HG02840 (cell line): ENCODE data around the gene PRKAG2.

Source experiments
- ATAC-seq: cut with Tn5 transposase; IDR thresholded peaks from one replicate; pipeline ENCODE4 v1.9.1; 2021; ENCODE audit warnings: mild to moderate bottlenecking, moderate library complexity, moderate number of reproducible peaks; ENCODE audit not compliant: unreplicated experiment, low FRiP score

Gene PRKAG2

DNA sequence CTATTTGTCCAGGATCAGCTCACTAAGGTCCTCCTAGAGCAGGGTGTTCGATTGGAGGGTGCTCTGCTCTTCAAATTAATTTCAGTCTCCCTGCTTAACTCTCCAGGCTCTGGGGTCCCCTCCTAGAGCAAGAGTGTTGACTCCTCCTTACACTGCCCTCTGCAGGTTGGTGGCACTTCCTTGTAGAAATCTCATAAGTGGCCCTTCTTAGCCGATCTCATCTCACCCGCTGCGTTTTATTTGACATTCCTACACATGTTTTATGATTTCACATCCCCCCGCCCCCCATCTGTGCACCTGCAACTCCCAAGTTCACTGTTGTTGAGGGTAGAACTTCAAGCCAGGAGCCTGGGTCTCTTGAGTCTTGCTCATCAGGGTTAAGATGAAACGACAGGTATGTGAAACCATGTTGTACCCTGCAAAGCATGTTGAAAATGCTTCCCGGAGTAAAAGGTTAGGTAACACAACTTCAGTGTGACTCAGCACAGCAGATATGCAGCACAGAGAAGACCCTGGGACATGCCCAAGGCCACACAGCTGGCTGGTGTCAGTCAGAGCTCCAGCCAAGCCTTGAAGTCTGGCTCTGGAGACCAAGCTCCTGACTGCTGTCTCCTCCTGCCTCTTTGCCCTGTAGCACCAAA lies 171.2 kb downstream of the PRKAG2 start:
- no peak for ATAC-seq

DNA sequence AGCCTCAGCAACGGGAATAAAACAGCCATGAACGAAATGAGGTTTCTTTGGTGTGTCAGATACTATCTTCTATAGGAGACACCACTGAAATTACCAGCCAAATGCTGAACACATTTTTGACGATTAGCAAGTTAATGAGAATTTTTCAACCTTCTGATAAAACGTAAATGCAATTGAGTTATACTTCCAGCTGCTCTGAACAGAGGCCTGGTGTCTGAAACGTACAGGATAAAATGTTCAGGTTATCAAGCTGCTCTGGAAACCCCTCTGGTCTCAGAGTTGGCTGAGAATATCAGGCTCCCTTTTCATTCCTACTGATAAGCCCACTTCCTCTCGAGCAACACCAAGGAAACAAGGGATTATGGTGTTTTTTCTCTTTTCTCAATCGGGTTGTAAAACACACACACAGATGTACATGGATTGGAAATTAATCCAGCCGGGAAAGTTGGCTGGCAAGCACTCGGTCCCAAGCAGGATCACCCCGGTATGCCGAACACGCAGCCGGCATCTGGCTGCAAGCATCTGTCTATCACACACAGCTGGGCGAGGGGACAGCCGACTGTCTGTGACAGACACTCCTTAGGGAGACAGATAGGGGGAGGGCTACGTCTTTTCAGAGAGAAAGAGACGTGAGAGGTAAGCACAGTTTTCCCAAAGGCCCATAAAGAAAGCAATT lies 171.8 kb downstream of the PRKAG2 start:
- no peak for ATAC-seq

DNA sequence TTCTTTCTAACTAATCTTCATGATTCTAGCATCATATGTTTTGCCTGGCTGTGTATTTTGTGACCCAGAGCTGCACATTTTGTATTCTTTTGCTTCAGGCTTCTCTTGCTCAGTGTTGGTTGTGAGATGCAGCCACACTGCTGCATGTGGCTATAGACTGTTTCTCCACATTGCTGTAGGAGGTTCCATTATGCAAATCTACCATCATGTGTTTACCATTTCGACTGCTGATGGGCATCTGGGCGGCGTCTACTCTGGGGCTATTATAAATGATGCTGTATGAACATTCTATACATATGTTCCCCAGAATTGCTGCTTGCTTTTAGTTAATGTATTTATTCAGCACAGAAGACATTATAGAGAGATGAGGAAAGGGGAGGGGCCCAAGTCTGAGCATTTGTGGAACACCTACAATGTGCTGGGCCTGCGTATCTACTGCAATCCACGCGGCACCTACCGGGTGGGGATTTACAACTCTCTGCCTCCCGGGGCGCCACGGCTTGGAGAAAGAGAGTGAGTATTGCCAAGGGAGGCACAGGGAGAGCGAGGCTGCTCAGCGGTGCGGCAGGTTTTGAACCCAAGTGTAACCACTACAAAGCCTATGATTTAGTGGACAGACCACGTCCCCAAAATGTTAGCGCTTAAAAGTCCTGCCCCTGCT lies 172.5 kb downstream of the PRKAG2 start:
- ATAC-seq: no peak

DNA sequence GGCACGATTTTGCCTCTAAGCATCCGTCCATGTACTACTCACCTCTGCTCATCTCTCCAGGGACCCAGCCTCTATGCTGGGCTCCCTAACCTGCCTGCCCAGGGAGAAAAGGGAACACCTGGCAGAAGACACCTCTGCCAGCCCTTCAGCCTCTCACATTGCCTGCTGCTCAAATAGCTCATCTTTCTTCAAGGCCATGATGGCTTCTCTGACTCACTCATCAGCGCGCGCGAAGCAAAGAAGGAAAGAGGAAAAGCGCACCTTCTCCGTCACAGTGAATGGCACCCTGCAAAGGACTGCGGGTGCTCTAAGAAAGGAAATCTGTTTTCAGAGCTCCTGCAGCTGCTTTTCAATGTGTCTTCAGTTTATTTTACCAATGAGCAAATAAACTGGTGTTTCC lies 174.0 kb downstream of the PRKAG2 start:
- ATAC-seq: no peak

DNA sequence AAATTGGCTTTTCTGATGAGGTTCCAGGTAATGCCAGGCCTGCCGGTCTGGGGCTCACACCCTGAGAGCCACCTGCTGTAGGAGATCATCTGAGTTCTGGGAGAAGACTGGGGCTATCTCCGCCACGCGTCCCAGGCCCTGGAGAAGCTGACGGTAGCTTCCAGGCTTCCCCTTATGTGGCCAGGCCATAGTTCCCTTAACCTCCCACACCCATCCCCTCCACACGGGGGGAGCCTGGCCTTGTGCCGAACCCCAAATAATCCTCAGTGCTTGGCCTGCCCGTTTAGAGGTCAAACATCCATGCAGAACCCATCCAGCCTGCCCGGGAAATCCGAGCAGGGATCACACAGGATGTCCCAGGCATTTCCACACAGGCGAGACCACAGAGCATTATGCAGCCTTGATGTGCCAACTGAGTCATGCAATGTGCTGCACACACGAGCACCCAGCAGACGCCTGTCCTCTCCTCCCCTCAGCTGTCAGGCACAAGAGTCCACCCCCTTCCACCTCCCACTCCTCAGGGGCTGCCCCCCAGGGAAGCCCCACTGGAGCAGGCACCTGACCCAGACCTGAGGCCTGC lies 176.2 kb downstream of the PRKAG2 start:
- ATAC-seq: no peak

DNA sequence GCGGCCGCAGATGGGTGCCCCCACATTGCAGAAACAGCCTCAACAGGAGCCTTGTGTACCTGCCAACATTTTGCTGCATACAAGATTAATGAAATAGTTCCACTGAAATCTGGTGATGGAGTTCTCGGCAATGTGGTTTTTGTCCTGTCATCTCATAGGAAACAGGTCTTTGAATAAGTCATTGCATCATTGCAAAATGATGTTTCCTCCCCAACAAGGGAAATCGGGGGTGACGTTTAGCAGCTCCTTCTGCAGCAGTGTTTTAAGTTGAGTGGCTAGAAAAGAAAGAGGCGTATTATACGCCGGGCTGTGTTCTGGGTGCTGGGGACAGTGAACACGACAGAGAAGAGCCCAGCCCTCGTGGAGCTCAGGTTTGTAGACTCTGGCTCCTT lies 177.0 kb downstream of the PRKAG2 start:
- no peak for ATAC-seq

DNA sequence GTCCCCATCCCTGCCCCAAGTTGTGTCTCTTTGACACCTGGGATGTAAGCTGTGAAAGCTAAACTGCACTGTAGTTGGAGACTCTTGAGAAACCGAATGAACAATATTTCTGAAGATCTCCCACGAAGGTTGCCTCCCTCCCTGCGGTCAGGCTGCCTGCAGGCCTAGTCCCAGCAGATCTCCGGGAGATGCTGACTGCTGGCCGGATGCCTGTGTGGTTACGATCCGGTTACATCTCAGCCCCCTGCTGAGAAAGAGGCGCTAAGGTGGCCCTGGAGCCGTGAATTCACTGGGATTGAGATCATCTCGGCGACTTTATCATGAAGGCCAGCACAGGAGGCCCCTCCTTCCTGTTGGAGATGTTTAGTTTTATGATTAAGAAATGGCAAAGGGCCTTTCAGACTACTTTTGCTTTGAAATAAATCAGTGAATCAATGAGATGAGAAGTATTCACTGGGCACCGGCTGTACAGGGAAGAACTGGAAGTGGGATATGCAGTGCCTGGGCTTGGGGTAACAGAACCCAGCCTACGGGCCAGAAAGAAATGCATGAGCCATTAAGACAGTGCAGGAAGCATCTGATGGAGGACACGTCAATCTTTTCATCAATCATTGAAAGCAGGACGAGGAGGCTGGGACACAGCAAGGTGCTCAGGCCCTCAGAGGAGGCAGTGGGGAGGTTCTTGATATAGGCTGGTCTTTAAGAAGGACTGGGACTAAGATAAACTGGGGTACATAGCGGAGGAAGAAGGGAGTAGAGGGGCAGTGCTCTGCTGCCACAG lies 177.6 kb downstream of the PRKAG2 start:
- no peak for ATAC-seq

DNA sequence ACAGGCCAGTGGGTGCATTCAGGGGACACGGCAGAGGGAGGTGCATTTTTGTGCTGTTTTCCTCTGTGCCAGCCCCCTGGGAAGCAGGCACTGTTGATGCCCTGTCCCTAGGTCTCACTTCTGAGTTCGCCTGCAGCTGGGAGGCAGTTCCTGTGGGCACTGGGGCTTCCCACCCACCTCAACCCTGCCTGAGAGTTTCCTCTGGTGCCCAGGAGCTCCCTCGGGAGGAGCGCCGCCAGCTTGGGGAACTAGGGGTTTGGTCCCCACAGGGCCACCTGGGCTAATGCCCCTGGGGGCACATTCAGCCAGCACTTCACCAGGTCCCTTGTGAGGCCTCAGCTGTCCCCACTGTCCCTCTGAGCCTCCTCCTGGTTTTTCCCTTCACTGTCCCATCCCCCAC lies 179.0 kb downstream of the PRKAG2 start:
- ATAC-seq: no peak

DNA sequence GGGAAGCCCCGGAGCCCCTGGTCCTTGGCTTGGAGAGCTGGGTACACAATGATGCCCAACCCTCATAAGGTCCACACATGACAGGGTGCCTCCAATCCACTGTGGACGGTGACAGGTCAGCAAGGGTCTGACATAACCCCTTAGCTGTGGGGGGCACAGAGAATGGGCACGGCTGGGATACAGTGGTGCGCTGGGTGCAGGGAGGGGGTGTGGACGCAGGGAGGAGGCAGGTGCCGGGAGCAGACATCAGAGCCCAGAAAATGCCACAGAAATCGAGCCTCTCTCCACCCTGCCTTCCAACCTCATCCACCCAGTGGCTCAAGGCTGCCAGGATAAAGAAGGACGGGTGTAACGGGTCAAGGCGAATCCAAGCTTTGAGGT lies 179.4 kb downstream of the PRKAG2 start:
- no peak for ATAC-seq

DNA sequence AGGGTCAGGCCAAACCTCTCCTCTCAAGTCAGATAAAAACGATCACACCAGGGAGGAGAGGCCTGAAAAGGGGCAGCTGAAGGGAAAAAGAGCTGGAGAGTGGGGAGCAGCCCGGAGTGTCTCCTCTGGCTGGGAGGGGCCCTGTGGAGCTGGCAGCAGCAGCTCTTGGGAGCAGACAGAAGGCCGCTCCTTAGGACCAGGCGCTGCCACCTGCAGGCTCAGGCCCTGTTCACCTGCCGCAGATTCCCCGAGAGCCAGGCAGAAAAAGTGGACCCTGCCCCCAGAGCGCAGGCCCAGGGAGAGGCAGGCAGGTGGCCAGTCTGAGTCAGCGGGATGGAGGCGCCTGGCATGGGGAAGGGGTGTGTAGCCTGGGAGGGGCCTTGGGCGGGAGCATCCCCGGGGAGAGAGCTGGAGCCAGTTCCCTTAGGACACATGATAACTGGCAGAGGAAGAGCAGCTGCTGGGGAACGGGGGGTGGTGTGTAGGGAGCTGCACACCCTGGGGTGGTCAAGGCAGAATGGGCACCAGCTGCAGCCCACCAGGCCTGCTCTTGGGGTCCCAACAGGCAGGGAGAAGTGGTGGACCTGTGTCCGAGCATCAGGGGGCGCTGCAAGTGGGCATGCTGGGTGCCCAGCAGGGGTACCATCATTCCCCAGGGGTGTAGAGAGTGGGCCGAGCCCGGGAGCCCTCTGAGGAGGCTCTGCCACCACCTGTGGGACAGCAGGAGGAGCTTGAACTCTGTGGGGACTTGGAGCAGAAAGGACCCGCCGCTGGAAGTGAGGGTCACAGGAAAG lies 180.0 kb downstream of the PRKAG2 start:
- no peak for ATAC-seq

DNA sequence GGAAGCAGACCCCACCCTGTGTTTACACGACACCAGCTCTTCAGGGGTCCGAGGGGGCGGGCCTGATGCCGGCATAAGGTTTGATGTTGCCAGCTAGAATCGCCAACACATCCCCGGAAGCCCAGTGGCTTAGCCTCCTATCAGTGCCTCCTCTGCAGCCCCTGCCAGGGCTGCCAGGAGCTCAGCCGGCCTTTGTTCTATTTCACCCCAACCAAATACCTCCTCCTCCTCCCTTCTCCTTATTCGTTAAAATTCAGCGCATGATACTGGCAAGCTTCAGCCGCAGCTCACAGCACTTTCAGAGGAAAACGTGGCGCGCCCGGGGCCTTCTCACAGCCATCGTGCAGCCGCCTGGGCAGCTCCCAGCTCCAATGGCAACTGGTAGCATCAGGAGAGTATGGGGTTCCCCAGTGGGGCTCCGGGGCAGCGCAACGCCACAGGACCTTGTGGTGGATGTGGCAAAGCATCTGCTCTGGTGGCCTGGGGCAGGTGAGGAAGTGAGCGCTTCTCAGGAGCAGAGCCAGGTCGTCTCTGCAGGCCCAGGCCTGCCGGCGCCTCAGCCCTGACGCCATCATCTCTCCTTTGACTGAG lies 180.9 kb downstream of the PRKAG2 start:
- no peak for ATAC-seq

DNA sequence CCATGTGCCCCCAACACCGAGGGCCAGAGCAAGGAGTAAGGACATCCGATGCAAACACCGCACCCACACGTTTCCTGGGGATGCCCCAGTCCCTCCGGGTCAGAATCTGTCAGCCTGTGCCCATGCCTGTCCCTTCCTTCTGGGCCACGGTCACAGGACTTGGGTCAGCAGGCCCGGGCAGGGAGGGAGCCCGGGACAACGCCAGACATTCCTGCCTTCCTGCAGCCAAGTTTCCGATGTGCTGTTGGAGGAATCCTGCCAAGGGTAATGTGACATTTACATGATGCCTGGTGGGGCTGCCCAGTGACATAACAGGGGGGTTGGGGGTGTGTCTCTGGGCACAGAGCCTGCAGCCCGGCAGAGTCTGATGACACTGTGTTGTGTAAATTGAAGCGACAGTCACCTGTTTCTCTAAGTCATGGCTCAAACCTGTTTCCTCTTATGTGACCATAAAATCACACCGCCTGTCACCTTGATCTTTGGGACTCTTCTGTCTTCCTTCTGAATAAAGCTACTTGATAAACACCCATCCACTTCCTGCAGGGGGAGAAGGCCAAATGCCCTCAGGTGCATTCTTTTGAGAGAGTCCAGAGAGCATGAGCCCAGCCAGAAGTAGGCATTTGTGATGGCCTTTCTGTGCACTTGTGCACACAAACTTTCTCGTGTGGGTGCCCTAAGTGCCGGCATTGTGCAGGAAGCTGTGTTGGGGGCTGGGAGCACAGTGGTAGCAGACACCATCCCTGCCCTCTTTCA lies 181.9 kb downstream of the PRKAG2 start:
- no peak for ATAC-seq

DNA sequence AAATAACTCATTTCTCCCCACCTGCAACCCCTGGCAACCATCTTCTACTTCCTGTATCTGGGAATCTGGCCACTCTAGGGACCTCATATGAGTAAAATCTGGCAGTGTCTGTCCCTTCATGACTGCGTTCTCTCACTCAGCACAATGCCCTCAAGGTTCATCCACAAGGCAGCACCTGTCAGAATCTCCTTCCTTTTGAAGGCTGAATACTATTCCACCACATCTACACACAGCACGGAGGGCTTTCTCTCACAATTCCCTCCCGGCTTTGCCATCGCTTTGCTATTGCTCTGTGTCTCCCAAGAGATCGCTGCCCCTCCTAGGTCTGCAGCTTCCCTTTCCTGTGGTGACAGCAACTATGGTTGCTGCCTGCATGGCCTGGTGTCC lies 182.5 kb downstream of the PRKAG2 start:
- ATAC-seq: no peak

DNA sequence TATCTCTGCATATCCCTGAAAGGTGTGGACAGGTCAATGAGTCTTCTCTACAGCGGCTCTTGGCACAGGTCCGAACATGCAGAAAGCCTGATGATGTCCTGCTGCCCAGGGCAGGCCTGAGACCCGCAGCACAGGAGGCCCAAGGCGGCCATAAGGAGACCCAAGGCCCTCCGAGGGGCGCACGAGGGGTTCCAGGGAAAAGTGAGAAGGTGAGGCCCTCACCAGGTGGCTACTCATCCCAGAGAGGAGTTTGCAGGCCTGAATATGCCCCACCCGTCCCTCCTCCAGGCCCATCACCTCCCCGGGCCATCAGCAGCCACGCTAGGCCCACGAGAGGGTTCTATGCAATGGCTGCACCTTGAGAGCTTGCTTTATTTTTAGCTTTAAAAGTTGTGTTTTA lies 183.8 kb downstream of the PRKAG2 start:
- no peak for ATAC-seq

DNA sequence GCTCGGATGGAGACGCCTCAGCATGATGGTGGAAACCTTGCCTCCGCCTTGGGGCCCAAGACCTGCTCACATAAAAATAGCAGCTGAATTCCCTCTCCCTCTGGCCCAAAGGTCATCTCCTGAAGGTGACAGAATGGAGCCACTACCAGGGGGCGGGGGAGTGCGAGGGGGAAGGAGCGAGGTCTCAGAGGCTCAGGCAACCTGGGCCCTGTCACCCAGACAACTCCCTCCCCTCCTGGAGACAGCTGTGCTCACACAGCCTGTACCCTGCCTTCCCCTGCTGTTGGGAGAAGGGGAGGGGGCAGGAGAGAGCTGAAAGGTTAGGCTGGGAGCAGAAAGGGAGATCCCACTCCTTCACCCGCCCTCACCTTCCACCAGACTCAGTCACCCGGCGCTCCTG lies 184.2 kb downstream of the PRKAG2 start:
- ATAC-seq: no peak

DNA sequence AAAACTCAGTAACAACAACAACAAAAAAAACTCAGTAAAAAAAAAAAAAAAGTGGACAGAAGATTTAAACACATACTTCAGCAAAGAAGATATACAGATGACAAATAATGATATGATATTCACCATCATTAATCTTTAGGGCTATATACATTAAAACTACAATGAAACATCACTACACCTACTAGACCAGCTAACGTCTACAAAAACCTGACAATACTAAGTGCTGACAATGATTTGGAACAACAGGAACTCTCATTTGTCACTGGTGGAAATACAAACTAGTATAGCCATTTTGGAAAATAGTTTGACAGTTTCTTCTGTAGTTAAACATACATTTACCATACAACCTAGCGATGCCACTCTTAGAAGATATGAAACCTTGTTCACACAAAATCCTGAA lies 185.5 kb downstream of the PRKAG2 start:
- no peak for ATAC-seq

DNA sequence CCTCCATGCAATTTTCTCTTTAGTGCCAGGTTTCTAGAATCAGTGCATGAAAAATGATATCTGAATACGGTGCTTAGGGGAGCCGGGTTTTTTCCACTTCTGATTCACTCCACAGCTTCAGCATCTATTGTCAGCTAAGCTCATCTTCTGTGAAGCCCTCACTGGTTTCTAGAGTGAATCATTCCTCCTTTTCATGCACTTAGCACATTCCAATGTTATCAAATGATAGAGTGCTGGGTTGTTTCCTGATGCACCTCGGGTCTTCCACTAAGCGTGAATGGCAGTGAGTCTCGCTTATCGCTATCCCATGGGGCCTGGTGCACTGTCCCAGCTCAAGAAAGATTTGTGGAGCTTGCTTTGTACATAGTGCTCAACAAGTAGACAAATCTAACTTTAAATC lies 186.3 kb downstream of the PRKAG2 start:
- no peak for ATAC-seq

DNA sequence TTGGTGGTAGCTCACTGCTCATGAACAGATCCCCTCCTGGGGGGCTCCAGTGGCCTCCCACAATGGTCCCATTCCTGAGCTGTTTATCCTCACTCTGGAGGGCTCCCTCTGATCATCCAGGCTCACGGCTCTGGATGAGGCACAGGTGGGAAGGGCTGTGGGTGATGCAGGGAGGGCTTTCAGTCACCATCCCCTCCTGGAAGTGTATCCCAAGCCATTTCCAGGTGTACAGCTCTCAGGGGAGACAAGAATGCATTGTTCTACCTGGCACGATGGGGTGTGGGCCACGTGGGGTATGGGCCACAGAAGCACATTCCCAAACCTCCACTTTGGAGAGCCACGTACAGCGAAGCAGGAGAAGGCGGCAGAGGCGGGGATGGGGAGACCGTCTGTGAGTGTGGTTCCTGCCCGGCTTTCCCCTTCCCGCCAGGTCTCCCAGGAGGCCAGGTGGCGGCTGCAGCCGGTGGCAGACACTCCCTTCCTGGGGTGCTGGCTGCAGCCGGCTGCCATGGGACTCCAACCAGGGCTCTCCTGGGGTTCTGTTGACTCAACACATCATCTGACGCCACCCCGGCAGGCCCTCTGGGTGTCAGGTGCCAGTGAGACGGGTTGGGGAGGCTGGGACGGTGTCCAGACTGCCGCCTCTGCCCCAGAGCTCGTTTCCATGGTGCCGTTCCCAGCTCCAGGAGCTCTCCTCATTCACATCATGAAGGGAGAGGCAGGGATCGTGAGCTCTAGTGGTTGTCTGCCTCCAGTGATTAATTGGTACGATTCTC lies 187.5 kb downstream of the PRKAG2 start:
- ATAC-seq: no peak
